Right ventricle myocardium inferior (tissue), 1 donor: ENCODE data around the gene STARD3. TPM values are rescaled to one million over a fixed set of nuclear protein-coding genes. Genes with fewer than 3 reads are reported as not detected.
A peak's percentile ranks its signal among the peaks of the same experiment; 100 is the strongest.

ENCODE experiments used
- ATAC-seq: fragments of 200-7000 bp; cut with Tn5 transposase; one replicate; pipeline ENCODE4 v1.9.1; 2020; ENCODE audit warnings: mild to moderate bottlenecking, moderate library complexity
- DNase-seq: peaks from one replicate; pipeline ENCODE4 v3.0.0; 2021; ENCODE audit errors: missing footprints
- intact Hi-C: fragments of 100-400 bp; cut with DNase I; formaldehyde crosslinking; loops from one replicate; pipeline ENCODE4 v1.11.0; 2022
- total RNA-seq: library from RNA; stranded (reverse); fragmentation: NEBNext Ultra II Directional; extraction: Animal tissue kit (Norgen Biotek cat#: 25700); gene quantifications from one replicate; pipeline ENCODE4 v1.2.1, GENCODE V29; 2021
- donor health status: DM: no; HTN: yes; CAD: no; lungs with severe emphysema.

STARD3 gene
- total RNA-seq, 1 donor from 2014 or later: 21.4 TPM

GRCh38 chr17:39617446-39618245, 19.3 kb upstream of the STARD3 start:
- peak; percentile 33 for ATAC-seq
- intact Hi-C loops: loop anchor here (5.0 kb wide), 1 partner anchor 45 kb away; no protein-coding TSS in a partner anchor

GRCh38 chr17:39618246-39618913, 18.6 kb upstream of the STARD3 start:
- intact Hi-C loops: loop anchor here (5.0 kb wide), 1 partner anchor 46 kb away; no protein-coding TSS in a partner anchor
- ATAC-seq (no peak), DNase-seq (peak; percentile 56)

More at GRCh38 chr17:39617446-39618245, 19.3 kb upstream of the STARD3 start:
- DNase-seq: peak; percentile 82

- DNase-seq: peak; percentile 58
- intact Hi-C loops: loop anchor here (5.0 kb wide), 1 partner anchor 47 kb away; no protein-coding TSS in a partner anchor
- no peak for ATAC-seq
Observed at GRCh38 chr17:39618956-39619785, 17.8 kb upstream of the STARD3 start.

GRCh38 chr17:39619786-39620101, 17.2 kb upstream of the STARD3 start:
- DNase-seq (peak; percentile 16), ATAC-seq (no peak)
- intact Hi-C loops: loop anchor here (5.0 kb wide), 2 partner anchors 47 to 113 kb away; partner anchors contain the start of gene MIEN1

GRCh38 chr17:39621523-39622379, 15.2 kb upstream of the STARD3 start:
- ATAC-seq: peak; percentile 79
- DNase-seq: peak; percentile 96
- intact Hi-C loops: loop anchor here (1.0 to 5.0 kb wide), 3 partner anchors 111 to 359 kb away; partner anchors contain the start of genes MIEN1 and PSMD3

GRCh38 chr17:39622380-39623006, 14.5 kb upstream of the STARD3 start:
- ATAC-seq (no peak), DNase-seq (peak; percentile 22)
- intact Hi-C loops: loop anchor here (1.0 to 5.0 kb wide), 4 partner anchors 74 to 358 kb away; partner anchors contain the start of genes MIEN1 and PSMD3

- ATAC-seq (peak; percentile 73), DNase-seq (peak; percentile 94)
- intact Hi-C loops: loop anchor here (1.0 to 5.0 kb wide), 3 partner anchors 75 to 357 kb away; partner anchors contain the start of genes MIEN1 and PSMD3
Observed at GRCh38 chr17:39623356-39623950, 13.5 kb upstream of the STARD3 start.

- intact Hi-C loops: loop anchor here (5.0 kb wide), 1 partner anchor 108 kb away; the partner anchor contains the start of gene MIEN1
- DNase-seq: no peak
- ATAC-seq: no peak
Observed at GRCh38 chr17:39624313-39624712, 12.6 kb upstream of the STARD3 start.

- DNase-seq (no peak), ATAC-seq (no peak)
- intact Hi-C loops: no loop called here
Observed at GRCh38 chr17:39625198-39625785, 11.7 kb upstream of the STARD3 start.

- peak; percentile 58 for DNase-seq
- no peak for ATAC-seq
- intact Hi-C loops: no loop called here
Observed at GRCh38 chr17:39626171-39627046, 10.5 kb upstream of the STARD3 start, which contains the start of gene PPP1R1B. PPP1R1B (plus strand) TSS chr17:39626952; CDS start chr17:39627393, 441 bp downstream.

- intact Hi-C loops: no loop called here
- no peak for ATAC-seq
Observed at GRCh38 chr17:39627047-39627711, 9.8 kb upstream of the STARD3 start.

GRCh38 chr17:39627712-39628516, 9.0 kb upstream of the STARD3 start:
- peak; percentile 39 for DNase-seq
- ATAC-seq: no peak
- intact Hi-C loops: no loop called here

More at GRCh38 chr17:39627047-39627711, 9.8 kb upstream of the STARD3 start:
- DNase-seq: peak; percentile 47

GRCh38 chr17:39628655-39629493, 8.1 kb upstream of the STARD3 start:
- intact Hi-C loops: no loop called here
- no peak for ATAC-seq
- peak; percentile 34 for DNase-seq
